Renal cortex interstitium (tissue), 11 donors: ENCODE results near the gene CACNA1B. TPM values are rescaled to one million over a fixed set of nuclear protein-coding genes. Genes with fewer than 3 reads are reported as not detected.
"Not testable (repeated sequence)": the region's sequence is repeated elsewhere in the genome, so short reads cannot be mapped to it uniquely, and the experiment has no call there.

Source experiments
- DNase-seq, 11 donors: peaks; one replicate each; pipeline ENCODE4 v3.0.0-alpha.2; 2013; ENCODE audit warnings: low read depth in 9 of 11, low spot score in 4 of 11; ENCODE audit errors: extremely low read depth in 1 of 11
- polyA plus RNA-seq, 3 donors: library from polyadenylated mRNA; unstranded; fragments of 120-200 nt; gene quantifications; one replicate each; pipeline ENCODE4 v1.2.1, GENCODE V29; 2013; ENCODE audit not compliant: insufficient read length in 3 of 3

Gene CACNA1B
- polyA plus RNA-seq, 3 donors, result 0.23 to 0.39 (median 0.27) TPM

GRCh38 chr9:138112791-138113600 lies 235.4 kb downstream of the CACNA1B start:
- no peak for DNase-seq

GRCh38 chr9:138113701-138114325 lies 236.2 kb downstream of the CACNA1B start:
- not testable (repeated sequence) for DNase-seq

- DNase-seq, result no peak
Measured at GRCh38 chr9:138114501-138115245, 237.1 kb downstream of the CACNA1B start.

- DNase-seq, result no peak
Measured at GRCh38 chr9:138115506-138115905, 237.9 kb downstream of the CACNA1B start.

- no peak for DNase-seq
Measured at GRCh38 chr9:138116521-138116920, 238.9 kb downstream of the CACNA1B start.

- no peak for DNase-seq
Measured at GRCh38 chr9:138117101-138117750, 239.6 kb downstream of the CACNA1B start.

- DNase-seq, result no peak
Measured at GRCh38 chr9:138117836-138118235, 240.3 kb downstream of the CACNA1B start.

- no peak for DNase-seq
Measured at GRCh38 chr9:138118601-138119071, 241.1 kb downstream of the CACNA1B start.

GRCh38 chr9:138119202-138120027 lies 241.8 kb downstream of the CACNA1B start:
- no peak for DNase-seq

- no peak for DNase-seq
Measured at GRCh38 chr9:138120072-138120471, 242.5 kb downstream of the CACNA1B start.

- DNase-seq, result no peak
Measured at GRCh38 chr9:138120511-138121437, 243.2 kb downstream of the CACNA1B start.

GRCh38 chr9:138121438-138122050 lies 244.0 kb downstream of the CACNA1B start:
- DNase-seq, result no peak

- no peak for DNase-seq
Measured at GRCh38 chr9:138122201-138122600, 244.6 kb downstream of the CACNA1B start.

GRCh38 chr9:138122676-138123075 lies 245.1 kb downstream of the CACNA1B start:
- DNase-seq, result no peak

GRCh38 chr9:138123086-138123485 lies 245.5 kb downstream of the CACNA1B start:
- no peak for DNase-seq

GRCh38 chr9:138126090-138126857 lies 248.7 kb downstream of the CACNA1B start:
- not testable (repeated sequence) for DNase-seq
